Astrocyte (in vitro differentiated cells and primary cell): ENCODE data around the gene ZNF592. TPM values are rescaled to one million over a fixed set of nuclear protein-coding genes. Genes with fewer than 3 reads are reported as not detected.

Experiments
- DNase-seq: peaks from one replicate; pipeline ENCODE4 v3.0.0-alpha.2; 2010; ENCODE audit warnings: low read depth
- FAIRE-seq: peaks from 2 replicates; lab custom pipeline; 2011; peaks lifted over from hg19 to GRCh38; lab: Jason Lieb, UNC
- H2AFZ ChIP-seq: 2 replicates; pipeline ENCODE4 v1.6.0; 2012; ENCODE audit warnings: low read depth, low read length, inconsistent platforms
- H3K27ac ChIP-seq: 2 replicates; pipeline ENCODE4 v1.5.1; 2011; ENCODE audit warnings: low read depth, low read length, inconsistent platforms
- H3K27me3 ChIP-seq: 2 replicates; pipeline ENCODE4 v1.6.0; 2011; ENCODE audit warnings: low read length, inconsistent platforms; ENCODE audit not compliant: insufficient read depth
- H3K36me3 ChIP-seq: 2 replicates; pipeline ENCODE4 v1.5.1; 2011; ENCODE audit warnings: low read length, inconsistent platforms; ENCODE audit not compliant: insufficient read depth
- H3K4me1 ChIP-seq: 2 replicates; pipeline ENCODE4 v1.5.1; 2011; ENCODE audit warnings: low read length, inconsistent platforms; ENCODE audit not compliant: insufficient read depth
- H3K4me2 ChIP-seq: 2 replicates; pipeline ENCODE4 v1.6.0; 2012; ENCODE audit warnings: low read length, inconsistent platforms
- H3K4me3 ChIP-seq: 2 replicates; pipeline ENCODE4 v1.5.1; 2011; ENCODE audit warnings: low read depth, mild to moderate bottlenecking, low read length, inconsistent platforms; ENCODE audit not compliant: insufficient read depth
- H3K79me2 ChIP-seq: 2 replicates; pipeline ENCODE4 v1.6.0; 2012; ENCODE audit warnings: mild to moderate bottlenecking, low read length, inconsistent platforms; ENCODE audit not compliant: insufficient read depth
- H3K9ac ChIP-seq: 2 replicates; pipeline ENCODE4 v1.6.0; 2012; ENCODE audit warnings: mild to moderate bottlenecking, low read length, inconsistent platforms
- H3K9me3 ChIP-seq: 2 replicates; pipeline ENCODE4 v1.5.1; 2012; ENCODE audit warnings: low read depth, mild to moderate bottlenecking, low read length, inconsistent platforms; ENCODE audit not compliant: insufficient read depth
- H4K20me1 ChIP-seq: 2 replicates; pipeline ENCODE4 v1.6.0; 2012; ENCODE audit warnings: low read length, inconsistent platforms; ENCODE audit not compliant: insufficient read depth
- H3K27ac Mint-ChIP-seq: one replicate; pipeline ENCODE4 v1.8.0; 2021; ENCODE audit warnings: mild to moderate bottlenecking, mixed read lengths; ENCODE audit not compliant: unreplicated experiment
- H3K27me3 Mint-ChIP-seq: one replicate; pipeline ENCODE4 v1.8.0; 2021; ENCODE audit warnings: low read depth, mixed read lengths; ENCODE audit not compliant: unreplicated experiment
- H3K36me3 Mint-ChIP-seq: one replicate; pipeline ENCODE4 v1.8.0; 2021; ENCODE audit warnings: low read depth, mixed read lengths; ENCODE audit not compliant: unreplicated experiment
- H3K4me1 Mint-ChIP-seq: one replicate; pipeline ENCODE4 v1.8.0; 2021; ENCODE audit warnings: low read depth, mixed read lengths; ENCODE audit not compliant: unreplicated experiment
- H3K4me3 Mint-ChIP-seq: one replicate; pipeline ENCODE4 v1.8.0; 2021; ENCODE audit warnings: mild to moderate bottlenecking, moderate library complexity, mixed read lengths; ENCODE audit not compliant: unreplicated experiment
- H3K9me3 Mint-ChIP-seq: one replicate; pipeline ENCODE4 v1.8.0; 2021; ENCODE audit warnings: mild to moderate bottlenecking, mixed read lengths; ENCODE audit not compliant: unreplicated experiment
- CTCF ChIP-seq: IDR thresholded peaks from 2 replicates; pipeline ENCODE4 v1.5.1; 2011; ENCODE audit warnings: low read depth, mild to moderate bottlenecking, inconsistent platforms, low read length, moderate library complexity; ENCODE audit not compliant: insufficient read depth
- EZH2 ChIP-seq: IDR thresholded peaks from 2 replicates; pipeline ENCODE4 v1.6.1; 2012; ENCODE audit warnings: mild to moderate bottlenecking, low read length, inconsistent platforms; ENCODE audit not compliant: insufficient read depth
- total RNA-seq: library from RNA; stranded (reverse); gene quantifications from 2 replicates; pipeline ENCODE4 v1.2.1, GENCODE V29; 2021

Gene ZNF592
- total RNA-seq, 1 donor from 2014 or later, result 25.1 TPM

- DNase-seq (no peak), FAIRE-seq (no peak)
- Histone ChIP-seq H3K27me3 (no peaks in the 10 kb centered on the region), H3K36me3 (peaks cover 13% of the 10 kb centered on the region), H2AFZ (no peak overlapping the region), H4K20me1 (peaks cover 88% of the 10 kb centered on the region), H3K4me2 (no peak overlapping the region), H3K9me3 (no peaks in the 10 kb centered on the region), H3K79me2 (peaks cover 93% of the 10 kb centered on the region), H3K4me1 (no peaks in the 10 kb centered on the region), H3K9ac (no peak overlapping the region), H3K4me3 (no peak overlapping the region), H3K27ac (no peak overlapping the region)
- Mint-ChIP-seq H3K27ac (no peak overlapping the region), H3K27me3 (no peaks in the 10 kb centered on the region), H3K36me3 (peaks cover 16% of the 10 kb centered on the region), H3K4me1 (no peaks in the 10 kb centered on the region), H3K9me3 (peaks cover 1% of the 10 kb centered on the region), H3K4me3 (no peak overlapping the region)
- TF ChIP-seq CTCF (no peak), EZH2 (no peak)
Observed at GRCh38 chr15:84766461-84767035, 18.2 kb downstream of the ZNF592 start.

- Histone ChIP-seq H3K4me1 (no peaks in the 10 kb centered on the region), H3K4me3 (no peak overlapping the region), H3K27me3 (no peaks in the 10 kb centered on the region), H3K9ac (no peak overlapping the region), H3K9me3 (no peaks in the 10 kb centered on the region), H3K4me2 (no peak overlapping the region), H3K36me3 (peaks cover 7% of the 10 kb centered on the region), H3K79me2 (peaks cover 86% of the 10 kb centered on the region), H3K27ac (no peak overlapping the region), H4K20me1 (peaks cover 69% of the 10 kb centered on the region), H2AFZ (no peak overlapping the region)
- Mint-ChIP-seq H3K4me3 (no peak overlapping the region), H3K4me1 (peaks cover 4% of the 10 kb centered on the region), H3K9me3 (peaks cover 1% of the 10 kb centered on the region), H3K27ac (no peak overlapping the region), H3K27me3 (no peaks in the 10 kb centered on the region), H3K36me3 (peaks cover 20% of the 10 kb centered on the region)
- FAIRE-seq, result no peak
- TF ChIP-seq EZH2 (no peak), CTCF (no peak)
- no peak for DNase-seq
Observed at GRCh38 chr15:84772031-84772430, 23.6 kb downstream of the ZNF592 start.

GRCh38 chr15:84772467-84772866 is 24.1 kb downstream of the ZNF592 start:
- Mint-ChIP-seq H3K27ac (no peak overlapping the region), H3K9me3 (peaks cover 1% of the 10 kb centered on the region), H3K4me3 (no peak overlapping the region), H3K27me3 (no peaks in the 10 kb centered on the region), H3K36me3 (peaks cover 20% of the 10 kb centered on the region), H3K4me1 (peaks cover 4% of the 10 kb centered on the region)
- Histone ChIP-seq H3K9ac (no peak overlapping the region), H3K9me3 (no peaks in the 10 kb centered on the region), H3K79me2 (peaks cover 82% of the 10 kb centered on the region), H4K20me1 (peaks cover 64% of the 10 kb centered on the region), H3K36me3 (peaks cover 5% of the 10 kb centered on the region), H3K4me1 (no peaks in the 10 kb centered on the region), H3K27ac (no peak overlapping the region), H3K4me2 (no peak overlapping the region), H3K27me3 (no peaks in the 10 kb centered on the region), H3K4me3 (no peak overlapping the region), H2AFZ (no peak overlapping the region)
- FAIRE-seq (no peak), DNase-seq (no peak)
- TF ChIP-seq CTCF (no peak), EZH2 (no peak)
